Stimulated activated memory B cell treated with anti-CD40 and anti-IgM and Interleukin-4, amounts not matched to agents 10 μg/mL and 1 μg/mL and 100 μg/mL, for 72 hours (primary cell): ENCODE data around the gene ZNF784.
A peak's percentile ranks its signal among the peaks of the same experiment; 100 is the strongest.

Experiments used
- ATAC-seq: fragments of 150-1000 bp; cut with Tn5 transposase; 2 replicates; pipeline ENCODE4 v1.10.0; 2021
- H3K27ac Mint-ChIP-seq: one replicate; pipeline ENCODE4 v1.8.0; 2022; ENCODE audit warnings: mild to moderate bottlenecking, mixed read lengths
- H3K27me3 Mint-ChIP-seq: one replicate; pipeline ENCODE4 v1.8.0; 2022; ENCODE audit warnings: mixed read lengths
- H3K36me3 Mint-ChIP-seq: one replicate; pipeline ENCODE4 v1.8.0; 2022; ENCODE audit warnings: mixed read lengths
- H3K4me1 Mint-ChIP-seq: one replicate; pipeline ENCODE4 v1.8.0; 2022; ENCODE audit warnings: mixed read lengths
- H3K4me3 Mint-ChIP-seq: one replicate; pipeline ENCODE4 v1.8.0; 2022; ENCODE audit warnings: mild to moderate bottlenecking, moderate library complexity, mixed read lengths
- H3K9me3 Mint-ChIP-seq: one replicate; pipeline ENCODE4 v1.8.0; 2022; ENCODE audit warnings: mixed read lengths

ZNF784 gene

DNA sequence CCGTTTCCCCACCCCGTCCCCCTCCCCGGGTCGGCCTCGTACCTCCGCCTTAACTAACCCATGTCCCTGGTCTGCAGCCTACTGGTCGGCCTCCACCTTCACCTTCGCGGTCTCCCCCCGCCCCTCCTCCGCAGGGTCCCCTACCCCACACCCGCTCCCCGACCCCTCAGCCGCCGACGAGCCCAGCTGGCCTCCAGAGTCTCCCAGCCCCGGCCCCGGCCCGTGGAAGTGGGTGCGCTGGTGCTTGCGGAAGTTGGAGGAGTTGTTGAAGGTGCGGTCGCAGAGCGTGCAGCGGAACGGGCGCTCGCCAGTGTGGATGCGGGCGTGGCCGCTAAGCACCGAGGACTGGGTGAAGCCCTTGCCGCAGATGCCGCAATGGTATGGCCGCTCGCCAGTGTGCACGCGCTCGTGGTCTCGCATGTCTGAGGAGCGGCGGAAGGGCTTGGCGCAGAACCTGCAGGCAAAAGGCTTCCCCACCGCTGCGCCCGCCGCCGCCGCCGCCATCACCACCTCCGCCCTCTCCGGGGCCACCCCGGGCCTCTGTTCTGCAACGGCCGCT, 2.6 kb downstream of the ZNF784 start:
- ATAC-seq = no peak
- no peaks in the 10 kb centered on the region for H3K9me3 Mint-ChIP-seq
- H3K36me3 Mint-ChIP-seq = peaks cover 17% of the 10 kb centered on the region
- no peak overlapping the region for H3K27ac Mint-ChIP-seq
- no peaks in the 10 kb centered on the region for H3K27me3 Mint-ChIP-seq
- H3K4me1 Mint-ChIP-seq = peaks cover 17% of the 10 kb centered on the region
- H3K4me3 Mint-ChIP-seq = no peak overlapping the region

DNA sequence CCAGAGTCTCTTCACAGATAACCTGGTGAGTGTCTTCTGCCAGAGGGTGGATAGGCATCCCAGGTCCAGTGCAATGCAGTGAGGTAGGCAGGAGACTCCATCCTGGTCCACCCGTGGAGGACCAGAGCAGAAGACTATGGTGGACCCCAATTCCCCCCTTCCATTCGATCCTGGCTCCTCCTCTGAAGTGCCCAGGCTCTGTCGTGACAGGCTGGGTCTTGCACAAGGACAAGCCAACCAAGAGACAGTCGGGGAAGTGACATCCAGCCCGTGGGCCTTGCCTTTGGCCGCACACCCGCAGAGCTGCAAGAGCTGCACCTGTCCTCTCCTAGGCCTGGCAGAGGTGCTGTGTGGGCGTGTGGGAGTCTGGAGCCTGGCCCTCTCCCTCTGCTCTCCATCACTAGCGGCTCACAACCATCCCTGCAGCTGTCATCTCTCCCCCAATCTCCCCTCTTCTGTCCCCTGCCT, 3.1 kb downstream of the ZNF784 start:
- Mint-ChIP-seq H3K4me1 (peaks cover 17% of the 10 kb centered on the region), H3K36me3 (peaks cover 21% of the 10 kb centered on the region), H3K9me3 (no peaks in the 10 kb centered on the region), H3K4me3 (no peak overlapping the region), H3K27me3 (no peaks in the 10 kb centered on the region), H3K27ac (no peak overlapping the region)
- ATAC-seq = no peak

DNA sequence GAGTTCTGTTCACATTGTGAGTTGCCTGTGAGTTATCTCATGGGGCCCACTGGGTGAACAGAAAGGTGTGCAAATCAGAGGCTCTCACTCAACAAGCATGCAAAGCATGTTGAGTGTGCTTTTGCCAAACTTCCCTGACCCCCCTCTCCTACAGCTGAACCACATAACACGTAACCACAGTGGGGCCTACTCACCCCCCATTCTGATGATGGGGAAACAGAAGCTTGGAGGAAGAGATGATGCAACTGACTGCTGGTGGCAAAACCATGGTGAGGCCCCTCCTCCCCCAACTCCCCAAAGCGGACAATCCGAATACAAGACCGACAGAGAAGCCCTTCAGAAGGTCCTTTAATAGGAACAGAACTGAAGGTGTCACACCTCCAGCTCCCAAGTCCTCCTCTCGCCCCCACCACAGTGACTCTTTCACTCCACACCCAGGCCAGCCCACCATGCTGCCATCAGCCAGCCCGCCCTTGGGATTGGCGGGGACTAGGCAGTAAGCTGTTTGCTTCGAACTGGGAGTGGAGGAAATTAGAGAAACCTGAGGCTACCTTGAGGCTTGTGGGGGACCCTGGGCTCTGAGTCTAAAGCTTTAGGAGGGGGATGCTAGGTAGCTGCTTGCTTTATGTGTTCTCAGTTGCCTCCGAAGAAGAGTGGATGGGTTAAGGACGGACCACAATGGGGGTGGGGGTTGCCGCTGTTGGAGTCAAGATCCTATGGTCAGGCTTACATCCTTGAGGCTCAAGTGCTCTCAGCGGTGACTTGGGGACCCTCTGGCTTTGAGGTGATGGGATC, 3.8 kb downstream of the ZNF784 start:
- no peaks in the 10 kb centered on the region for H3K27me3 Mint-ChIP-seq
- ATAC-seq = no peak
- H3K9me3 Mint-ChIP-seq = no peaks in the 10 kb centered on the region
- H3K36me3 Mint-ChIP-seq = peaks cover 21% of the 10 kb centered on the region
- H3K4me3 Mint-ChIP-seq = no peak overlapping the region
- no peak overlapping the region for H3K27ac Mint-ChIP-seq
- peaks cover 17% of the 10 kb centered on the region for H3K4me1 Mint-ChIP-seq

DNA sequence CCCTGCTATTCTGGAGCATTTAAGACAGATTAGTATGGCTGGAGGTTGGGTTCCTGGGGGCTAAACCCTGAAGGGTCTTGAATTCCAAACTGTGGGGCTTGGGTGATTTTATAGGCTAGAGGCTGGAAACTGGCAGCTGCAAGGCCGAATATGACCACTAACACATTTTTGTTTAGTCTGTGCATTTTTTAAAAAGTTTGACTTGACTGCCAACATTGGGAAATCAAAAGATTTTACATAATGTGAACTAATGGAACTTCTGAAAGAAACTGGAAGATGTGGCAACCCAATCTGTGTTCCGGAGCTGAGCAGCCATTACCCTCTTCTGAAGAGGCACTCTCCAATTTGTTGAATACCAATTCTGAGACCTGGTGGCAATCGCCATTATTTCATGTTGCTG, 5.1 kb downstream of the ZNF784 start:
- Mint-ChIP-seq H3K27me3 (no peaks in the 10 kb centered on the region), H3K27ac (no peak overlapping the region), H3K36me3 (peaks cover 25% of the 10 kb centered on the region), H3K4me3 (no peak overlapping the region), H3K4me1 (peaks cover 10% of the 10 kb centered on the region), H3K9me3 (no peaks in the 10 kb centered on the region)
- no peak for ATAC-seq

DNA sequence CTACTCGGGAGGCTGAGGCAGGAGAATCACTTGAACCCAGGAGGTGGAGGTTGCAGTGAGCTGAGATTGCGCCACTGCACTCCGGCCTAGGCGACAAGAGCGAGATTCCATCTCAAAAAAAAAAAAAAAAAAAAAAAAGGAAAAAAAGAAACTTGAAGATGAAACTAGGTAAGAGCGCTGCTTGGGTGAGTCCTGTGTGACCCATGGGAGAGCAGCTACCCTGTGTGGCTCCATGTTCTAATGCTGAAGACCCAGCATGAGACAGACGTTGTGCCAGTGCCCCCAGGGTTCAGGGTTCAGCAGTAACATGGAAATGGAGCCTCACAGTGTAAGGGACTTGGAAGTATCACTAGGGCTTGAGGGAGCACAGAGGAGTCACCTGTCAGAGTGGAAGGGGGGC, 5.9 kb downstream of the ZNF784 start:
- Mint-ChIP-seq H3K27ac (no peak overlapping the region), H3K27me3 (no peaks in the 10 kb centered on the region)
- no peak for ATAC-seq

DNA sequence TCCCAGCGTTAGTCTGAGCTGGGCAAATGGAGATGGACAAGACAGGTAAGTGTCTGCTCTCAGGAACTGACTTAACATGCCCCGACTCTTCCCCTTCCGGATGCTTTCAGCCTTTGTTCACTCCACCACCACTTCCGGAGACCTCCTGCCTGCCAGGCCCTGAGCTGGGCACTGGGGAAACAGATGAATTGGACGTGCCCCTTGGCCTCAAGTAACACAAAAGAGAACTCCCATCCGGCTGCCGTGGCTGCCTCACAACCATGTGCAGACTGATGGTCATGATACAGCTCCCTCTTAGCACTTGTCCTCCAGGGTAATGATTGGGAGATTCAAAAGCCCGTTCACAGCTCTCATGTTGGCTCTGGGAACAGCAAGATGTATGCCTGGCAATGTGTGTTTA, 6.9 kb downstream of the ZNF784 start:
- no peak overlapping the region for H3K27ac Mint-ChIP-seq
- no peak for ATAC-seq
- no peaks in the 10 kb centered on the region for H3K9me3 Mint-ChIP-seq
- peaks cover 9% of the 10 kb centered on the region for H3K4me1 Mint-ChIP-seq
- H3K4me3 Mint-ChIP-seq = no peak overlapping the region
- H3K36me3 Mint-ChIP-seq = peaks cover 42% of the 10 kb centered on the region
- H3K27me3 Mint-ChIP-seq = no peaks in the 10 kb centered on the region

More for the DNA sequence above, 5.9 kb downstream of the ZNF784 start:
- Mint-ChIP-seq H3K9me3 (no peaks in the 10 kb centered on the region), H3K36me3 (peaks cover 34% of the 10 kb centered on the region), H3K4me1 (peaks cover 3% of the 10 kb centered on the region), H3K4me3 (no peak overlapping the region)

DNA sequence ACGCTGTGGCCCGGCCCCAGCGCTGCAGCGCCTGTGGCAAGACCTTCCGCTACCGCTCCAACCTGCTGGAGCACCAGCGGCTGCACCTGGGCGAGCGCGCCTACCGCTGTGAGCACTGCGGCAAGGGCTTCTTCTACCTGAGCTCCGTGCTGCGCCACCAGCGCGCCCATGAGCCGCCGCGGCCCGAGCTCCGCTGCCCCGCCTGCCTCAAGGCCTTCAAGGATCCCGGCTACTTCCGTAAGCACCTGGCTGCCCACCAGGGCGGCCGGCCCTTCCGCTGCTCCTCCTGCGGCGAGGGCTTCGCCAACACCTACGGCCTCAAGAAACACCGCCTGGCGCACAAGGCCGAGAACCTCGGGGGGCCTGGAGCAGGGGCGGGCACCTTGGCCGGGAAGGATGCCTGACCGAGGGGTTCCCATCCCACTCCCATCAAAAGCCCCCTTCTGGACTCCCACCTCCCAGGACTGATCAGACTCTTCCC, 7.9 kb downstream of the ZNF784 start:
- Mint-ChIP-seq H3K27me3 (no peaks in the 10 kb centered on the region), H3K4me1 (peaks cover 19% of the 10 kb centered on the region), H3K27ac (no peak overlapping the region), H3K36me3 (peaks cover 42% of the 10 kb centered on the region), H3K4me3 (no peak overlapping the region), H3K9me3 (no peaks in the 10 kb centered on the region)
- ATAC-seq = no peak

DNA sequence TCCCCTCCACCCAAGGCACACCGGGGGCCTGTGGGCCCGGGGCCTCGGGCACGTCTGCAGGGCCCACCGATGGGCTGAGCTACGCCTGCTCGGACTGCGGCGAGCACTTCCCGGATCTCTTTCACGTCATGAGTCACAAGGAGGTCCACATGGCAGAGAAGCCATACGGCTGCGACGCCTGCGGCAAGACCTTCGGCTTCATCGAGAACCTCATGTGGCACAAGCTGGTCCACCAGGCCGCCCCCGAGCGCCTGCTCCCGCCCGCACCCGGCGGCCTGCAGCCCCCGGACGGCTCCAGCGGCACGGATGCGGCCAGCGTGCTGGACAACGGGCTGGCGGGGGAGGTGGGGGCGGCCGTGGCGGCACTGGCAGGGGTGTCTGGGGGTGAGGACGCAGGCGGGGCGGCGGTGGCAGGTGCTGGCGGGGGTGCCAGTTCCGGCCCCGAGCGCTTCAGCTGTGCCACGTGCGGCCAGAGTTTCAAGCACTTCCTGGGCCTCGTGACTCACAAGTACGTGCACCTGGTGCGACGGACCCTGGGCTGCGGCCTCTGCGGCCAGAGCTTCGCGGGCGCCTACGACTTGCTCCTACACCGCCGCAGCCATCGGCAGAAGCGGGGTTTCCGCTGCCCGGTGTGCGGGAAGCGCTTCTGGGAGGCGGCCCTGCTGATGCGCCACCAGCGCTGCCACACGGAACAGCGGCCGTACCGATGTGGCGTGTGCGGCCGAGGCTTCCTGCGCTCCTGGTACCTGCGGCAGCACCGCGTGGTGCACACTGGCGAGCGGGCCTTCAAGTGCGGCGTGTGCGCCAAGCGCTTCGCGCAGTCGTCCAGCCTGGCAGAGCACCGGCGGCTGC, 8.6 kb downstream of the ZNF784 start:
- no peak overlapping the region for H3K27ac Mint-ChIP-seq
- peaks cover 25% of the 10 kb centered on the region for H3K4me1 Mint-ChIP-seq
- H3K27me3 Mint-ChIP-seq = no peaks in the 10 kb centered on the region
- H3K4me3 Mint-ChIP-seq = no peak overlapping the region
- H3K36me3 Mint-ChIP-seq = peaks cover 41% of the 10 kb centered on the region
- ATAC-seq = no peak
- no peaks in the 10 kb centered on the region for H3K9me3 Mint-ChIP-seq

DNA sequence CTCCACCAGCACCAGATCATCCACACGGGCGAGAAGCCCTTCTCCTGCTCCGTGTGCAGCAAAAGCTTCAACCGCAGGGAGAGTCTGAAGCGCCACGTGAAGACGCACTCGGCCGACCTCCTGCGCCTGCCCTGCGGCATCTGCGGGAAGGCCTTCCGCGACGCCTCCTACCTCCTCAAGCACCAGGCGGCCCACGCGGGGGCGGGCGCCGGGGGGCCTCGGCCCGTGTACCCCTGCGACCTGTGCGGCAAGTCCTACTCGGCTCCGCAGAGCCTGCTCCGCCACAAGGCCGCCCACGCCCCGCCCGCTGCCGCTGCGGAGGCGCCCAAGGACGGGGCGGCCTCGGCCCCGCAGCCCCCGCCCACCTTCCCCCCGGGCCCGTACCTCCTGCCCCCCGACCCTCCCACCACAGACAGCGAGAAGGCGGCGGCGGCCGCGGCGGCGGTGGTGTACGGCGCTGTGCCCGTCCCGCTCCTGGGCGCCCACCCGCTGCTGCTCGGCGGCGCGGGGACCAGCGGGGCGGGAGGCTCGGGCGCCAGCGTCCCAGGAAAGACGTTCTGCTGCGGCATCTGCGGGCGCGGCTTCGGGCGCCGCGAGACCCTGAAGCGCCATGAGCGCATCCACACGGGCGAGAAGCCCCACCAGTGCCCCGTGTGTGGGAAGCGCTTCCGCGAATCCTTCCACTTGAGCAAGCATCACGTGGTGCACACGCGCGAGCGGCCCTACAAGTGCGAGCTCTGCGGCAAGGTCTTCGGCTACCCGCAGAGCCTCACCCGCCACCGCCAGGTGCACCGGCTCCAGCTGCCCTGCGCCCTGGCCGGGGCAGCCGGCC, 9.4 kb downstream of the ZNF784 start:
- H3K9me3 Mint-ChIP-seq = no peaks in the 10 kb centered on the region
- no peaks in the 10 kb centered on the region for H3K27me3 Mint-ChIP-seq
- H3K36me3 Mint-ChIP-seq = peaks cover 46% of the 10 kb centered on the region
- no peak overlapping the region for H3K4me3 Mint-ChIP-seq
- H3K27ac Mint-ChIP-seq = no peak overlapping the region
- peaks cover 32% of the 10 kb centered on the region for H3K4me1 Mint-ChIP-seq
- peak; percentile 58 for ATAC-seq

DNA sequence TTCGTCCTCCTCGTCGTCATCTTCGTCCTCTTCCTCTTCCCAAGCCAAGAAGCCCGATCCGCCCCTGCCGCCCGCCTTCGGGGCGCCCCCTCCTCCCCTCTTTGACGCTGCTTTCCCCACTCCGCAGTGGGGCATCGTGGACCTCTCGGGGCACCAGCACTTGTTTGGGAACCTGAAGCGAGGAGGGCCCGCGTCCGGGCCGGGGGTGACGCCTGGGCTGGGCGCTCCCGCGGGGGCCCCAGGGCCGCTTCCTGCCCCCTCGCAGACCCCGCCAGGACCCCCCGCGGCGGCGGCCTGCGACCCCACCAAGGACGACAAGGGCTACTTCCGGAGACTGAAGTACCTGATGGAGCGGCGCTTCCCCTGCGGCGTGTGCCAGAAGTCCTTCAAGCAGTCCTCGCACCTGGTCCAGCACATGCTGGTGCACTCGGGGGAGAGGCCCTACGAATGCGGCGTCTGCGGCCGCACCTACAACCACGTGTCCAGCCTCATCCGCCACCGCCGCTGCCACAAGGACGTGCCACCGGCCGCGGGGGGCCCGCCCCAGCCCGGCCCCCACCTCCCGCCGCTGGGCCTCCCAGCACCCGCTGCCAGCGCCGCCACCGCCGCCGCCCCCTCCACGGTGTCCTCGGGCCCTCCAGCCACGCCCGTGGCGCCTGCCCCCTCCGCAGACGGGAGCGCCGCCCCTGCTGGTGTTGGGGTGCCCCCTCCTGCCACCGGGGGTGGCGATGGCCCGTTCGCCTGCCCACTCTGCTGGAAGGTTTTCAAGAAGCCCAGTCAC, 10.2 kb downstream of the ZNF784 start:
- Mint-ChIP-seq H3K27ac (no peak overlapping the region), H3K4me1 (peaks cover 36% of the 10 kb centered on the region), H3K36me3 (peaks cover 54% of the 10 kb centered on the region), H3K9me3 (no peaks in the 10 kb centered on the region), H3K4me3 (no peak overlapping the region), H3K27me3 (no peaks in the 10 kb centered on the region)
- peak; percentile 57 for ATAC-seq

DNA sequence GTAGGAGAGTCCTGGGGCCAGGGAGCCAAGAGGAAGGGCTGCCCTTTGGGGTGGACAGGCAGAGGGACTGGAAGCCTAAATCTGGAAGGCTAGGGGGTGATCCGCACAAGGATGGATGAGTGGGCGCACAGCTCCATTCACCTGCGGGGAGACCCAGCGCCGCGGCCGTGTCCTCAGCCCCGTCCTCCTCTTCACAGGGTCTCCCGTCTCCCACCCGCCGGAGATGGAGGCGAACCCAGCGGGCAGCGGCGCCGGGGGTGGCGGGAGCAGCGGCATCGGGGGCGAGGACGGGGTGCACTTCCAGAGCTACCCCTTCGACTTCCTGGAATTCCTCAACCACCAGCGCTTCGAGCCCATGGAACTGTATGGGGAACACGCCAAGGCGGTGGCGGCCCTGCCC, 11.0 kb downstream of the ZNF784 start:
- Mint-ChIP-seq H3K27me3 (no peaks in the 10 kb centered on the region), H3K27ac (no peak overlapping the region), H3K36me3 (peaks cover 54% of the 10 kb centered on the region), H3K4me3 (no peak overlapping the region), H3K9me3 (no peaks in the 10 kb centered on the region), H3K4me1 (peaks cover 40% of the 10 kb centered on the region)
- ATAC-seq = no peak

DNA sequence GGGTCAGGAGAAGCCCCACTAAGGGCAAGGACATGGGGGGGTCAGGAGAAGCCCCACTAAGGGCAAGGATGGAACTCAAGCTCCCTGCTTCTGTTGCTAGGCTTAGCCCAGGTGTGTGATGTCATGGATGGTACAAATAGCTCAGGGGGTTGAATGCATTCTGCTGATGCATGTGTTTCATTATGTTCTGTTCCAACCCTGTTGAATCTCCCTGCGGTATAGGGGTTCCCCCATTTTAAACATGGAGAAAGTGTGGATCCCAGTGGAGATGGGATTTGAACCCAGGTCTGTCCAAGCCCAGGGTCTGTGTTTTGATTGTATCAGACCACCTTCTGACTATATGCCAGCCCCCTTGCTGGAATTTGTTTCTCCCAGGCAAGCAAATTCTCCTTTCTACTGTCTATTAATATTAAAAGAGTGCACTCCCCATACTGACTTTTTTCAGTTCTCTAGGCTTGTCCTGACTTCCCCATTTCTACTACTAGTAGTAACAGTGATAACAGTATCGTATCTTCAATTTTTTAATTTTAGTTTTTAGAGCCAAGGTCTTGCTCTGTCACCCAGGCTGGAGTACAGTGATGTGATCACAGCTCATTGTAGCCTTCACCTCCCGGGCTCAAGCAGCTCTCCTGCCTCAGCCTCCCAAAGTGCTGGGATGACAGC, 12.3 kb downstream of the ZNF784 start:
- H3K9me3 Mint-ChIP-seq = no peaks in the 10 kb centered on the region
- peak; percentile 52 for ATAC-seq
- peak overlapping the region; percentile 67 for H3K27ac Mint-ChIP-seq
- no peaks in the 10 kb centered on the region for H3K27me3 Mint-ChIP-seq
- peaks cover 53% of the 10 kb centered on the region for H3K4me1 Mint-ChIP-seq
- peak overlapping the region; percentile 57 for H3K4me3 Mint-ChIP-seq
- peaks cover 55% of the 10 kb centered on the region for H3K36me3 Mint-ChIP-seq

DNA sequence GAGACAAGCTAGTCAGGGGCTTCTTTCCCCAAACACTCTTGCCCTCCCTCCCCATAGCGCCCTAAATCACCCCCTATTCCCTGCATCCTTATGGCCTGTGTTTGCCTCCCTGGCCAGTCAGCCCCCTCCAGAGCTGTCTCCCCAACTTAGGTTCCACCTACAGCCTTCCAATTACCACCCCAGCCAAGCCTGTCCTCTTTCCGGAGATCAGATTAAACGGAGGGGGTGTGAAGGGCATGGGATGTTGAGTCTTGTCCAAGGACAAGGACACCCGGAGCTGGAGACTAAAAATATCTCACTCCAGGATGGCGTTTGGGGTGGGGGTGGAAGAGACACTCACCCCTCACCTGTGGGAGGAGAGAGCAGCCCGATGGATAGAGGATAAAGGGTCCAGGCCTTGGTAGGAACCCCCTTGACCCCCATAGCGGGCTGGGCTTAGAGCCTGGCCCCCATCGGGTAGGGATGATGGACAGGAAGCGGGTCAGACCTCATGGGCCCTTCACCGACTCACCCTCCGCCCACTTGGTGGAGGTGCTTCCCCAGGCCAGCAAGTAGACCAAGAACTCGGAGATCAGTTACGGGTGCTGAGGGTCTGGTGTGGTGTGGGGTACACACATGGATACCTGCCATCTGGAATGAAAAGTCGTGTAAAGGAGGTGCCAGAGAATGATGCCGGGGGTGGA, 12.9 kb downstream of the ZNF784 start:
- Mint-ChIP-seq H3K4me1 (peaks cover 59% of the 10 kb centered on the region), H3K4me3 (peak overlapping the region; percentile 57), H3K27ac (peak overlapping the region; percentile 67), H3K36me3 (peaks cover 54% of the 10 kb centered on the region), H3K9me3 (no peaks in the 10 kb centered on the region), H3K27me3 (no peaks in the 10 kb centered on the region)
- no peak for ATAC-seq
